A673 (cell line): ENCODE data around the gene TADA3.

ENCODE experiments used
- EZH2 ChIP-seq: fragments of 200-600 bp; sonication (generic); IDR thresholded peaks from 2 replicates; pipeline ENCODE4 v1.6.1; 2017; ENCODE audit warnings: borderline replicate concordance, low read depth, mild to moderate bottlenecking, mixed read lengths, antibody characterized with exemption, low read length; ENCODE audit not compliant: poor library complexity, severe bottlenecking
- TF ChIP-seq, protein P1 (sequence below): fragments of 300-800, 200-600 bp; sonication (generic); conservative IDR thresholded peaks from 2 replicates; pipeline ENCODE4 v1.5.1; 2017; ENCODE audit warnings: low read depth, mild to moderate bottlenecking, antibody characterized with exemption, low read length, moderate library complexity, mixed read lengths

DNA sequence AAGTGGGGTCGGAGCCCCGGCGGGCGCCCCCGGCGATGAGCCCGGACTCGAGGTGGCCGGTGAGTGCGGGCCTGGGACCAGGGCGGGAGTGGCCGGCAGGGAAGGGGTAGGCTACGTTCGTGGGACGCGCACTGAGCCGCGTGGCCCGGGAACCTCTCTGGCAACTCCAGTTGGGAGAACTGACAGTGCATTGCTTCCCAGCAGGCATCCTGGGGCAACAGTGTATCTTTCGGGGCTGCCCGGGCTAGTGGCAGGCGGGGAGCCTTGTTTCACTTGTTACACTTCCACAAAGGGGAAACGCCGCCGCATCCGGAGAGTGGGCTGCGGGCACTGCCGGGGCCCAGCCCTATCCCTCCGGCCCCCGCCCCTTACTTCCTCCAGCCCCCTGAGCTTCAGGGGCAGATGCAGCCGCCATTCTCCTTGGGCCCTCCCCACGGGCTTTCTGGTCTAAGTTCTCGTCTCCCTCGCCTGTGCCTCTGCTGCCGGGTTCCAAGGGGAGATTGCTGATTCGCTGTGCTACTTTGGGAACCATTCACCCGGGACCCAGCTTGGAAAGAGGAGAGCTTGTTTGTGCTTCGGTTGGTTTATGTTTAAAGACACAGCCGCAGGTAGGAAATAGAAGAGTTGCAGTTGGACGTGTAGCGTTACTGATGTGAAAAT lies 60.1 kb downstream of the TADA3 start:
- TF ChIP-seq, protein P1, sequence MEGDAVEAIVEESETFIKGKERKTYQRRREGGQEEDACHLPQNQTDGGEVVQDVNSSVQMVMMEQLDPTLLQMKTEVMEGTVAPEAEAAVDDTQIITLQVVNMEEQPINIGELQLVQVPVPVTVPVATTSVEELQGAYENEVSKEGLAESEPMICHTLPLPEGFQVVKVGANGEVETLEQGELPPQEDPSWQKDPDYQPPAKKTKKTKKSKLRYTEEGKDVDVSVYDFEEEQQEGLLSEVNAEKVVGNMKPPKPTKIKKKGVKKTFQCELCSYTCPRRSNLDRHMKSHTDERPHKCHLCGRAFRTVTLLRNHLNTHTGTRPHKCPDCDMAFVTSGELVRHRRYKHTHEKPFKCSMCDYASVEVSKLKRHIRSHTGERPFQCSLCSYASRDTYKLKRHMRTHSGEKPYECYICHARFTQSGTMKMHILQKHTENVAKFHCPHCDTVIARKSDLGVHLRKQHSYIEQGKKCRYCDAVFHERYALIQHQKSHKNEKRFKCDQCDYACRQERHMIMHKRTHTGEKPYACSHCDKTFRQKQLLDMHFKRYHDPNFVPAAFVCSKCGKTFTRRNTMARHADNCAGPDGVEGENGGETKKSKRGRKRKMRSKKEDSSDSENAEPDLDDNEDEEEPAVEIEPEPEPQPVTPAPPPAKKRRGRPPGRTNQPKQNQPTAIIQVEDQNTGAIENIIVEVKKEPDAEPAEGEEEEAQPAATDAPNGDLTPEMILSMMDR, result no peak
- TF ChIP-seq EZH2, result no peak
